GM12801 (cell line): Measurements from ENCODE around the gene CTDSPL.

Experiments
- TF ChIP-seq, protein P1 (sequence below): IDR thresholded peaks from one replicate; pipeline ENCODE4 v1.5.1; 2011; ENCODE audit warnings: control low read depth; ENCODE audit not compliant: insufficient read length; ENCODE audit errors: extremely low read depth

The CTDSPL gene

DNA sequence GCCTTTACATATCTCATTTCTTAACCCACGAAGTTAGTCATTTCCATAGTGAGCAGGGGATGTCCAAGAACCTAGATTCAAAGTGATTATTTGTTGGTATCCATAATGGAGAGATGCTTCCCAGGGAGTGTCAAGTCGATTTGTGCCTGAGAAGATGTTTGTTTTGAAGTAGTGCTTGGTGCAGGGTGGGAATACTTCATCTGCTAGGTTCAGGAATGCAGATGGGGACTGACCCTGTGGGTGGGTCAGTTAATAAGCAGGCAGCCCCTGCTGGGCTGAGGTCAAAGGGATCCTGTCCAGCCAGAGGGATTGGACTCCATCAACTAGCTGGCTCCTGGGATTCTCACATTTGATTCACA lies 84.8 kb downstream of the CTDSPL start:
- TF ChIP-seq, protein P1, sequence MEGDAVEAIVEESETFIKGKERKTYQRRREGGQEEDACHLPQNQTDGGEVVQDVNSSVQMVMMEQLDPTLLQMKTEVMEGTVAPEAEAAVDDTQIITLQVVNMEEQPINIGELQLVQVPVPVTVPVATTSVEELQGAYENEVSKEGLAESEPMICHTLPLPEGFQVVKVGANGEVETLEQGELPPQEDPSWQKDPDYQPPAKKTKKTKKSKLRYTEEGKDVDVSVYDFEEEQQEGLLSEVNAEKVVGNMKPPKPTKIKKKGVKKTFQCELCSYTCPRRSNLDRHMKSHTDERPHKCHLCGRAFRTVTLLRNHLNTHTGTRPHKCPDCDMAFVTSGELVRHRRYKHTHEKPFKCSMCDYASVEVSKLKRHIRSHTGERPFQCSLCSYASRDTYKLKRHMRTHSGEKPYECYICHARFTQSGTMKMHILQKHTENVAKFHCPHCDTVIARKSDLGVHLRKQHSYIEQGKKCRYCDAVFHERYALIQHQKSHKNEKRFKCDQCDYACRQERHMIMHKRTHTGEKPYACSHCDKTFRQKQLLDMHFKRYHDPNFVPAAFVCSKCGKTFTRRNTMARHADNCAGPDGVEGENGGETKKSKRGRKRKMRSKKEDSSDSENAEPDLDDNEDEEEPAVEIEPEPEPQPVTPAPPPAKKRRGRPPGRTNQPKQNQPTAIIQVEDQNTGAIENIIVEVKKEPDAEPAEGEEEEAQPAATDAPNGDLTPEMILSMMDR, result no peak

DNA sequence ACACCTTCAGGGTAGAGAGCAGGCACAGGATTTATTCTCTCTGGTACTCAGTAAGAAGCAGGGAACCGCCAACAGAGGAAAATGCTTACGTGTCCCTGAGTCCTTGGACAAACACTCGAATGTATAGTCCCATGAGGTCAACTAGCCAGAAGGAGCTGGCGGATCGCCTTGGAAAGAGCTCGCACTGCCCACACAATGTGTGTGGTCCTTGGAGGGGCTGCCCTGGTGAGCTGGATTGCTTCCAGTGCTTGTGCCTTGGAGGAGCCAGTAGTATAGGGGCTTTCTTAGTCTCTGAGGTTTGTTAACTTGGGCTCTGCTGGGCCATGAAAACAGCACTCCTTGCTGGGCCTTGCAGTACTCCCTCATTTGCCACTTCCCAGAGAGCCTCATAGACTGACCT lies 88.2 kb downstream of the CTDSPL start:
- TF ChIP-seq, protein P1, result no peak

DNA sequence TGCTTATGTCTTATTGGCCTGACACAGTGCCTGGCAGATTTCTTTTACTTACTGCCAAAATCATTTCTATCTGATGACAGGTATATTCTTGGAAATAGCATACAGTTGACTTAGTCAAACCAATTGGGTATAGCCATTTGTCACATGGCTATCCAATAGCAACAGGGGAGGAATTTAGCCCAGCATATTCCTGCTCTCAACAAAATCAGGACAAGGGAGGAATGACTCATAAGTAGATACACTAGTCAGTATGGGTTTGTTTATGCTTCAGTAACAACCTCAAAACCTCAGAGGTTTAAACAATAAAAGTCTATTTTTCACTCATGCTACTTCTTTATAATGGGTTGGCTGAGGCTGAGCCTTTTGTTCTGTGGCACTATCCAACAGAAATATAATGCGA lies 90.9 kb downstream of the CTDSPL start:
- TF ChIP-seq, protein P1, result no peak

DNA sequence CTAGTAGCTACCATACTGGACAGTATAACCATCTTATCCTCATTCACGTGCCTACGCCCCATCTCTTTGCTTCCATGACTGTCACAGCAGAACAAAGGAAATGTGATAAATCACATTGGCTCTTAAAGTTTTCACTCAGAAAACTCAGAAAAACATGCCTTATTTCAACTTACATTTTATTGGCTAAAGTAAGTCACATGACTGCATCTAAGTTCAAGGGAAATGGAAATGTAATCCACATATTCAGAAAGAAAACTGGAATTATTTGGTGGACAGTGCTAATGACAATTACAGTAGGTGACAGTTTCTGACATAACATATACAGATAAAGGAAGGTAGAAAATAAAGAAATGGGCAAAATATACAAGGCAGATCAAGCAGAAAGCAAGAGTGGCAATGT lies 91.5 kb downstream of the CTDSPL start:
- TF ChIP-seq, protein P1, result no peak

DNA sequence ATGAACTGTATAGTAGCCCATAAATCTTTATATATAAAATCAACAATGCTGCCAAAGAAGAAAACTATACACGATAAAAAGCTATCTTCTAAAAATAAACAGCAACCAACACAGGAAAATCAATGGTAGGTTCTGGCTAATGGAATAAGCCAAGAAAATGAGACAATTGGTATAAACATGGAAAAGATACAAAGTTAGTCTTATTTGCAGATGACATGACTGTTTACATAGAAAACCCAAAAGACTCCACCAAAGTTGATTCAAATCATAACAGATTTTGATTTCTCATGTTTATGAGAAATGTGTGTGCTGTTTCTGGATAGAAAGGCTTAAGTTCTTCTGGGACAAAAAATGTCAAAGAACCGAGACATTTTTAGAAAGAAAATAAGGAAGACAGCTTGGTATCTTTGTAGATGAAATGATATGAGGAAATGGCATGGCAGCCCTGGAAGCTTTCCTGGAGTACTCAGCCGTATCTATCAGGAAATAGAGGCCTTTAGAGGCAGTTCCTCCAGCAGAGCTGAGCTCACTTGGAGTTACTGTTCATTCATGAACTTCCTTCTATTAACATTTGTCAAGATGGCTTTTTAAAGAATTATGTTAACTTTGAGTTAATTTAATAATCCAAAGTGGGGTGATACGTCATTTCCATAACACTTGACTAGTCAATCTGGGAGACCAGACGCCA lies 92.2 kb downstream of the CTDSPL start:
- TF ChIP-seq, protein P1, result no peak

DNA sequence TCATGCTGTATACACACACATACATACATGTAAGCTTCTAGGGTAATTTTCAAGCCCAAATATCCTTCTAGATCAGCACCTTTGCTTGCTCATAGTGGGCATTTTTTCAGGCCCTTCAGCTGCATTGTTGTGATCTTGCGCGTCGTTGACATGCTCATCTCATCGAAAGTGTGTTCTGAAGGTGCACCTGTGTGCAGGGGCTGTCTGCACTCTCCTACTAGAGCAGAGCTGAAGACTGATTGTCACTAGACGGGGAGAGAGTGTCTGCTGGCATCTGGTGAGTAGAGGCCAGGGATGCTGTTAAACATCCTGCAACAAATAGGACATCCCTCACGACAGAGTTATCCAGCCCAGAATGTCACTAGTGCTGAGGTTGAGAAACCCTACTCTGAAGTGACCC lies 93.2 kb downstream of the CTDSPL start:
- TF ChIP-seq, protein P1, result no peak

DNA sequence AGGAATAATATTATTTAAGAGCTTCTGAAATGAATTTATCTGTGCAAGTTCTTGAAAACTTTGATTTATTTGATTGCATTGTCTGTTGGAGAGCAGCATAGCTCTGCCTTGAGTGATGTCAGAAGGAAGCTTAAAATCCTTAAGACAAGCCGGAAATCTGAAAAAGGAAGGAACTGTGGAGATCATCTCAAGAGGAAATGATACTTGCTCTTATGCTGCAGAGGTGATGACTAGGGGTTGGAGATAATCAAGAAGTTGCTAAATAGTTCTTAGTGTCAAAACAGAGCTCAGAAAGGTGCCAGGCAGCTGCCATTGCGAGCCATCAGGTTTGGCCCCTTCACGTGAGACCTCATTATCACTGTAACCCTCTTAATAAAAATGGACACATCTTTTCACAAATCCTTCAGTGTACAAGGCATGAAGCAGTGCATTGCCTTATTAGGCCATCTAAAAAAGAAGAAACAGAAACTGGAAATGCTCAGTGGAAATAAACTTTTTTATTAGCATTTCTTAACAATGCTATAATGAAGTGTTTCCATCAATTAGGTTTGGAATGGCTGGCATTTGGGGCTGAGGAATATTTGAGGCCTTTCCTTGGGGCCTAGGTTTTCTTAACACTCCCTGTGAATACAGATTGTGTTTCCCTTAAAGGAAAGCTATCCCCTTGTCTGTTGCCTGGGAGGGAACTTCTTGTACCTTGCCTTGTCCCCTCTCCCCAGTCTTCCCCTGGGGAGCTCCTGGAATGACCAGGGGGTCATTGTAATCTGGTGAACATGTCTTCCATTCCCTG lies 94.4 kb downstream of the CTDSPL start:
- TF ChIP-seq, protein P1, result no peak
